Renal cortical epithelial cell (primary cell): Measurements from ENCODE around the gene AP5B1. TPM values are rescaled to one million over a fixed set of nuclear protein-coding genes. Genes with fewer than 3 reads are reported as not detected.
"Not testable (repeated sequence)": the region's sequence is repeated elsewhere in the genome, so short reads cannot be mapped to it uniquely, and the experiment has no call there.

Source experiments
- DNase-seq: peaks from one replicate; pipeline ENCODE4 v3.0.0-alpha.2; 2011; ENCODE audit warnings: low read depth
- total RNA-seq: library from RNA; depleted of rRNA; stranded (reverse); fragments of >200 nt; gene quantifications from 2 replicates; pipeline ENCODE4 v1.2.3, GENCODE V29; 2014

Gene AP5B1
- total RNA-seq, 1 donor from 2014 or later: 17.2 TPM

GRCh38 chr11:65767406-65767805, 13.4 kb downstream of the AP5B1 start:
- DNase-seq: no peak

- DNase-seq: peak; percentile 46
Observed at GRCh38 chr11:65766535-65766934, 14.2 kb downstream of the AP5B1 start.

GRCh38 chr11:65764434-65764833, 16.3 kb downstream of the AP5B1 start:
- peak; percentile 53 for DNase-seq

- DNase-seq: not testable (repeated sequence)
Observed at GRCh38 chr11:65762816-65763215, 18.0 kb downstream of the AP5B1 start.

GRCh38 chr11:65762169-65762568, 18.6 kb downstream of the AP5B1 start:
- DNase-seq: not testable (repeated sequence)

GRCh38 chr11:65745049-65745448, 35.7 kb downstream of the AP5B1 start:
- DNase-seq: no peak

GRCh38 chr11:65744699-65745042, 36.1 kb downstream of the AP5B1 start:
- no peak for DNase-seq

- DNase-seq: peak; percentile 16
Observed at GRCh38 chr11:65744026-65744698, 36.6 kb downstream of the AP5B1 start.

- no peak for DNase-seq
Observed at GRCh38 chr11:65743681-65744025, 37.1 kb downstream of the AP5B1 start.

- DNase-seq: peak; percentile 25
Observed at GRCh38 chr11:65742353-65742752, 38.4 kb downstream of the AP5B1 start.

GRCh38 chr11:65741185-65741584, 39.6 kb downstream of the AP5B1 start:
- no peak for DNase-seq

- DNase-seq: no peak
Observed at GRCh38 chr11:65739022-65739421, 41.8 kb downstream of the AP5B1 start.

GRCh38 chr11:65736810-65737209, 44.0 kb downstream of the AP5B1 start:
- no peak for DNase-seq

- not testable (repeated sequence) for DNase-seq
Observed at GRCh38 chr11:65735111-65735510, 45.7 kb downstream of the AP5B1 start.

- DNase-seq: peak; percentile 29
Observed at GRCh38 chr11:65730461-65730860, 50.3 kb downstream of the AP5B1 start.

GRCh38 chr11:65727865-65728264, 52.9 kb downstream of the AP5B1 start:
- DNase-seq: no peak

GRCh38 chr11:65726660-65727059, 54.1 kb downstream of the AP5B1 start:
- no peak for DNase-seq

Other genes with a start within 250 kb of the AP5B1 start
- 11.6 and 82.8 TPM in 2 replicates for gene LTBP3, start 222.6 kb downstream of the AP5B1 start, total RNA-seq
- gene ZNRD2, start 210.5 kb downstream of the AP5B1 start, total RNA-seq: 33.8 and 53.1 TPM in 2 replicates
- gene FAM89B, start 208.4 kb downstream of the AP5B1 start, total RNA-seq: 10.1 and 14.8 TPM in 2 replicates
- 31.0 and 39.4 TPM in 2 replicates for gene EHBP1L1, start 204.9 kb downstream of the AP5B1 start, total RNA-seq
- gene KCNK7, start 185.2 kb downstream of the AP5B1 start, total RNA-seq: 0.20 TPM in 1 of 2 replicates, not detected in the other
- 27.1 and 43.3 TPM in 2 replicates for gene MAP3K11, start 166.8 kb downstream of the AP5B1 start, total RNA-seq
- gene PCNX3, start 165.2 kb downstream of the AP5B1 start, total RNA-seq: 16.7 and 50.2 TPM in 2 replicates
- 16.8 and 29.1 TPM in 2 replicates for gene SIPA1, start 142.9 kb downstream of the AP5B1 start, total RNA-seq
- gene RELA, start 118.1 kb downstream of the AP5B1 start, total RNA-seq: 15.3 and 23.2 TPM in 2 replicates
- 29.5 and 33.7 TPM in 2 replicates for gene KAT5, start 68.7 kb downstream of the AP5B1 start, total RNA-seq
- 17.2 and 21.5 TPM in 2 replicates for gene RNASEH2C, start 60.2 kb downstream of the AP5B1 start, total RNA-seq
- 0.20 and 5.2 TPM in 2 replicates for gene OVOL1, start 6.1 kb upstream of the AP5B1 start, total RNA-seq
- 0.40 TPM in 1 of 2 replicates, not detected in the other for gene SNX32, start 53.0 kb upstream of the AP5B1 start, total RNA-seq
- 1,035 and 1,160 TPM in 2 replicates for gene CFL1, start 77.2 kb upstream of the AP5B1 start, total RNA-seq
- 37.0 and 52.4 TPM in 2 replicates for gene MUS81, start 79.5 kb upstream of the AP5B1 start, total RNA-seq
- 18.9 and 35.0 TPM in 2 replicates for gene EFEMP2, start 91.8 kb upstream of the AP5B1 start, total RNA-seq
- gene CTSW, start 98.9 kb upstream of the AP5B1 start, total RNA-seq: 0.35 TPM in 1 of 2 replicates, not detected in the other
- gene FIBP, start 107.5 kb upstream of the AP5B1 start, total RNA-seq: 96.8 and 192 TPM in 2 replicates
- gene CCDC85B, start 109.7 kb upstream of the AP5B1 start, total RNA-seq: 10.0 and 13.5 TPM in 2 replicates
- gene FOSL1, start 119.4 kb upstream of the AP5B1 start, total RNA-seq: 4.2 and 9.7 TPM in 2 replicates
- gene C11orf68, start 138.1 kb upstream of the AP5B1 start, total RNA-seq: 6.9 and 15.7 TPM in 2 replicates
- 54.2 and 117 TPM in 2 replicates for gene DRAP1, start 138.4 kb upstream of the AP5B1 start, total RNA-seq
- gene TSGA10IP, start 164.5 kb upstream of the AP5B1 start, total RNA-seq: not detected in 2 replicates
- gene SART1, start 180.8 kb upstream of the AP5B1 start, total RNA-seq: 10.8 and 43.3 TPM in 2 replicates
- 38.0 and 39.0 TPM in 2 replicates for gene EIF1AD, start 221.2 kb upstream of the AP5B1 start, total RNA-seq
- gene BANF1, start 221.5 kb upstream of the AP5B1 start, total RNA-seq: 10.6 and 14.3 TPM in 2 replicates
- 2.3 and 140 TPM in 2 replicates for gene CST6, start 231.0 kb upstream of the AP5B1 start, total RNA-seq
- 0.65 TPM in 1 of 2 replicates, not detected in the other for gene CATSPER1, start 245.5 kb upstream of the AP5B1 start, total RNA-seq